Measurements from ENCODE around the gene CFAP46.

Gene CFAP46

DNA sequence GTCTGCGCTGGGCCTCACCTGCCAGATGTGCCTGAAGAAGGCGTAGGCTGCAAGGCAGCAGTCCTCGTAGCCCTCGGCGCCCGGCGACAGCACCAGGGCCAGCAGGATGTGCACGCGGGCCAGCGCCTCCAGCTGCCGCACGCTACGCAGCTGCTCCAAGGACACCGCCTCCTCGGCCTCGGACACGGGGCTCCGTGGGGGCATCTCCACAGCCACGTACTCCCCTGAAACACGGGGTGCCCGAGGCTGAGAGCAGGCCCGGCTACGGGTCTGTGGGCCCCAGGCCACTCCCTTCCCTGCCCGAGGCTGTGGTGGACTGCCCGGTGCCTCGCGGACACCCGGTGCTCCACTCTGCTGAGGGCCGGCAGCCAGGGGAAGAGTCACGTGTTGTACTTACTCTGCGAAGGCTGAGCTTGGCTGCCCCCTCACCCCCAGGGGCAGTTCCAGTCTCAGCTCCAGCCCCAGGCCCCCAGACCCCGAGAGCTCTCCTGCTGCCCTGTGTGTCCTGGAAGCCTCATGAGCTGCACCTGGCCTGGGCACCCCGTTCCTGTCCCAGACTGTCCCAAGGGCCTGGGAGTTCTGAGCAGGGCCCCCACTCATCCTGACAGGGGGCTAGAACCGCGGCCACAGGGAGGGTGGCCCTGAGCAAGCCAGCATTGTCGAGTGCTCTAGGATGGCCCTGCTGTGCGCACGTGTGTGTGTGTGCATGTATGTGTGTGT lies 62.8 kb downstream of the CFAP46 start:
- DNase-seq, result no peak

GRCh38 chr10:132878730-132879407 lies 63.5 kb downstream of the CFAP46 start:
- DNase-seq, result no peak

DNA sequence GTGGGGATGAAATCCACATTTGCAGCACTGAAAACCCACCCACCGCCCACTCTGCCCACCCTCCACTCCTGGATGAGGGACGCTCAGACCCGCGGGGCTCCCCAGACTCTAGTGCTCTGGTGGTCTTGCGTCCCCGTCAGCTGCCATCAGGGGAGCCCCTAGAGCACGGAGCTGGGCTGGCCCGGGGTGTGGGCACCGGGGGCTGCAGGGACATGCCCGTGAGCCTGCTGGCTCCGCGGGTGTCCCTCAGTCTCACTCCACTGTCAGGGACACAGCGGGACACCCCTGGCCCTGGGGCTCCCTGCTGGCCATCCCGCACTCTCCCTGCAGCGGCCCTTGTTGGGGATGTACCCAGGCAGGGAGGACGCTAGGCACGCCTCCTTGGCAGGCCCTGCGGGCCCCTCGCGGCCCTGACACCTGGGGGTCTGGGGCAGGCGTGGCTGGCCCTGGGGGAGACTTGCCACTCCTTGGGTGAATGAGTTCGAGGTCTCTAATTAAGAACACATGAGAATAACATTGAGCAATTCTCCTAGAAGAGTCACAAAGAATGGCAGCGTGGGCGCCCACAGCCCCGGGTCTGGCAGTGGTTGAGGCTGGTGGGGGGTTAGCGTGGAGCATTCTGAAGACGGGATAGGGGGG lies 64.2 kb downstream of the CFAP46 start:
- DNase-seq, result no peak

- no peak for DNase-seq
Measured at GRCh38 chr10:132877473-132877872, 64.9 kb downstream of the CFAP46 start.

DNA sequence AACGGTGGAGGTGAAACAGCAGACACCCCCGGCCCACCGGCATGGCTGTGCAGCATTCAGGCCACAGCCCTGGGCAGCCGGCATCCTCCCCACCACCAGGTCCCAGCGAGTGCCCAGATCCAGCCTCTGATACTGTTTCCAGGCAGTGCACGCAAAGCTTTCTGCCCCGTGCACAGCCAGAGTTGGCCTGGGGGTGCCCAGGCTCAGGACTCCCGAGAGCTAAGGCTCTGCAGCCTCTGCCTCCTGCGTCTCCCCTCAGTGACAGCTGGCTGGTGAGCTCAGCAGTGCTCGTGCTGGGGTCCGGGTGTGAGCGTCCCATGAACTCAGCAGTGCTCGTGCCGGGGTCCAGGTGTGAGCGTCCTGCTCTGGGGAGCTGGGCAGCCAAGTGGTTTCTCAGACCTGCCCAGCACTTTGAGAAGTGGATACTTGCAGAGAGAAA lies 65.4 kb downstream of the CFAP46 start:
- DNase-seq, result no peak

DNA sequence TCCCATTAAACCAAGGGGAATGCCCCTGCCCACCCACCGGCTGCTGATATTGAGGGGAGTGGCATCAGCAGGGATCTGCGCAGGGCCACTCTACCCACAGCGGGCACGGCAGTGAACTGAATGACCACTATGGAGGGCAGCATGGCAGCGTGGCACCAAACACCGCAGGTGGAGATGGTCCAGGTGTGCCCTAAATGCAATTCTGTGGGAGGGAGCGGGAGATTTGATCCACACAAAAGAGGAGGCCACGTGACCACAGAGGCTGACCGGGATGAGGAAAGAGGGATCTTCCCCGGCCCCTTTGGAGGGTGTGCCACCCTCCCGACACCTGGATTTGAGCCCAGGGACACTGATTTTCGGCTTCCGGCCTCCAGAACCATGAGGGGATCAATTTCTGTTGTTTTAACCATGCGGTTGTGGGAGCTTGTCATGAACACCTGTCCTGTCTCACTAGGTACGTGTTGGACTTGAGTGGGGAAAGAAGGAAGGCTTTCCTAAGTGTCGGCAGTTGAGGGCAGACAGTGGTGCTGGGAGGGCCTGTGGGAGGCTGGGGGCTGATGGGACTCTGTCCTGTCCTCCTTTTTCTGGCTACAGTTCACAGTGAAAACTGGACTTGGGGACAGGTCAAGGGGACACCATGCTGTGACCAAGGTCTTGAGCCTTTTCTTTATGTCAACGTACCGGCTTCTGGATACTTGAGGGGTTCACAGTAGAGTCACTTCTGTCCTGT lies 66.1 kb downstream of the CFAP46 start:
- no peak for DNase-seq

- no peak for DNase-seq
Measured at GRCh38 chr10:132875435-132875834, 66.9 kb downstream of the CFAP46 start.

DNA sequence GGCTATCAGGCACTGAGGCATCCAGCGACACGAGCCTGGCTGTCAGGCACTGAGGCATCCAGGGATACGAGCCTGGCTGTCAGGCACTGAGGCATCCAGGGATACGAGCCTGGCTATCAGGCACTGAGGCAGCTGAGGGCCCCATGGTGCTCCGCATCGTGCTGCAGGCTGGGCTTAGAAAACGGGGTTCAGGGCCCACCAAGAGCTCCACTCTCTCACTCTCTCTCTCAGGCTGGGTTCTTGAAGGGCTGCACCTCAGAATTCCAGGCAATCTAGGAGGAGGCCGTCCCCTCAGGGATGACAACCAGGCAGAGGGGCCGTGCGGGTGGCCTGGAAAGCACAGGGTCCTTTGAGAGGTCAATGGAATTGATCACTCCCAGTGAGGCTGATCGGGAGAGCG lies 69.0 kb downstream of the CFAP46 start:
- DNase-seq, result no peak

- DNase-seq, result no peak
Measured at GRCh38 chr10:132872658-132873057, 69.7 kb downstream of the CFAP46 start.

- no peak for DNase-seq
Measured at GRCh38 chr10:132870426-132870825, 71.9 kb downstream of the CFAP46 start.

DNA sequence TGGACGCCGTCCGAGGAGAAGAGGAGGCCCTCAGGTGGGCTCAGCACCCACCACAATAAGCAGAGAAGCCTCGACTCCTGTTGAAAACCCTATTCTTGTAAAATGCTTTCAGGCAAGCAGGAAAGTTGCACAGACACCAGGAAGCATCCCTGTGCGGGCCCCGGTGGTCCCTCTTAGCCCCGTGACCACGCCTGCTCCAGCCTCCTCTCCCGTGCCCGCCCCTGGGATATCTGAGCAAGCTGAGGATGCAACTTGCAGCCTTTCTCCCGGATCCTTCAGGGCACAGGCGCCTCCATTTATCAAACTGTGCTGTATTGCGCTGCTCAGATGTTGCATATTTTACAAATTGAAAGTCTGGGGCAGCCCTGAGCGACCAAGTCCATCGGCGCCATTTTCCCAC lies 72.7 kb downstream of the CFAP46 start:
- DNase-seq, result no peak

DNA sequence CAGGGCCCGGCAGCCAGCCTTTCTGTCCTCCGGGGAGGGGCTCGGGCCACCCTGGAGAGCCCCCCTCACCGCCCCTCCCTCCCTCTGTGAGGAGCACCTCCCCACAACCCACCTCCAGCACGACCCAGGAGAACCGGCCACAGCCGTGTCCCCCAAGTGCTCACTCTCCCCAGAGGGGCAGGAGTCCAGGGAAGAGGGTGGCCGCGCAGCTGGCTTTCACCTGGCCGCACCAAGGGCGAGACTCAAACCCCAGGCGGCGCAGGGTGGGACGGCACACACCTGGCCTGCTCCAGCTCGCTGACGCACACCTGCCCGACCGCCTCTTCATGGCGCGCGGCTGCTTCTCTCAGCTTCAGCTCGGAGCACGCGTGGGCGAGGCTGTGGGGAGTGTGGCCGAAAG lies 73.4 kb downstream of the CFAP46 start:
- DNase-seq, result no peak

GRCh38 chr10:132867801-132868644 lies 74.3 kb downstream of the CFAP46 start:
- DNase-seq, result no peak

- no peak for DNase-seq
Measured at GRCh38 chr10:132866601-132867381, 75.6 kb downstream of the CFAP46 start.

GRCh38 chr10:132865851-132866600 lies 76.3 kb downstream of the CFAP46 start:
- DNase-seq, result no peak

DNA sequence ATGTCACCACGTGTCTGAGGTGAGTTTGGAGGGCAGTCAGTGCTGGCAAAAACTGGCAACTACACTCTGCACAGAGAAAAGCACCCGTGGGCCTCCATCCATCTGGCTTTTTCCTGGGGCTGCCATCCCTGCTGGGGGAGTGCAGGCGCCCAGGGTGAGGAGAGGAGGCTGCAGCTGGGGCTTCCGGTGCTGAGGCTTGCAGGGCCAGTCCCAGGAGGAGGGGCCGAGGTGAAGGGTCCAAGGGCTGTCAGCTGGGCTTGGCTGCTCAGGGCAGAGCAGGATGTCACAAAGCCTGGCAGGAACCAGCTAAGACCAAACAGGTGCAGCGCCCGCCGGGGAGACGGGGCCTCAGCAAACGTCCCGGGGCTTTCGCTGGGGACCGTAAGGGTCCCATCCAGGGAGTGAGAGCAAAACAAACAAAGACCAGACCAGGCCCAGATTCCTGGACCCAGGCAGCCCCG lies 77.2 kb downstream of the CFAP46 start:
- DNase-seq, result no peak

GRCh38 chr10:132862485-132863420 lies 79.6 kb downstream of the CFAP46 start:
- no peak for DNase-seq

- DNase-seq, result no peak
Measured at GRCh38 chr10:132861884-132862461, 80.4 kb downstream of the CFAP46 start.

DNA sequence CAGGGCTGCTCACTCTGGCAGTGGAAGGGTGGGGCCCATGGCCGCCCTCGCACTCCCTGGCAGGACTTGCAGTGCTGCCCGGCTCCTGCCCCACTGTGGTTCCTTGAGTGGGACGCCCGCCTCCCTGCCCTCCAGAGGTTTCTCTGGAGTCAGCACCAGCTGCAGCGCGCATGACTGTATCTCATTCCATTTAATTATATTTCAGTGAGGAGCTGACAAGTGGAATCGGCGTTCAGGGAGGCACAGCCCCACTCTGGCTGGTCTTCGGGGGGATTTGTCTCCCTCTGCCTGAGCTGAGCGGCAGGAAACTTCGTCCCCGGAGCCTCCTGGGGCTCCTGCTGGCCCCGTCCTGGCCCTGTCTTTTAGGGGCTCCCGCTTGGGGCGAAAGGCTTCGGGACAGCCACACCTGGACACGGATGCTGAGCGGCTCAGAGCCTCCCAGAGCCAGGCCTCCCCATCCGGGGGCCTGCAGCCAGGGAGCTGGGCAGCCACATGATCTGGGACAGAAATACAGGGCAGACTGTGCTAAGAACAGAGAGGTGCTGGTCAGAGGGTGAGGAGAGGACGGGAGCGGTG lies 81.2 kb downstream of the CFAP46 start:
- no peak for DNase-seq

Measured in MV-4-11 (cell line).